Mesendoderm (in vitro differentiated cells): ENCODE results near the gene TVP23B.
A peak's percentile ranks its signal among the peaks of the same experiment; 100 is the strongest.
"Not testable (repeated sequence)": the region's sequence is repeated elsewhere in the genome, so short reads cannot be mapped to it uniquely, and the experiment has no call there.

ENCODE experiments used
- DNase-seq: peaks from one replicate; pipeline ENCODE4 v3.0.0; 2013
- H2AK5ac ChIP-seq: 2 replicates; pipeline ENCODE4 v1.6.1; 2013; ENCODE audit warnings: low read length, inconsistent platforms
- H2BK120ac ChIP-seq: 2 replicates; pipeline ENCODE4 v1.6.1; 2013; ENCODE audit warnings: low read depth, mild to moderate bottlenecking, low read length, moderate library complexity, mixed read lengths
- H2BK15ac ChIP-seq: replicated peaks from 2 replicates; pipeline ENCODE4 v1.6.1; 2013; ENCODE audit warnings: low read depth, mild to moderate bottlenecking, moderate library complexity
- H2BK5ac ChIP-seq: 2 replicates; pipeline ENCODE4 v1.6.1; 2013; ENCODE audit warnings: low read length, inconsistent platforms
- H3K18ac ChIP-seq: 2 replicates; pipeline ENCODE4 v1.6.1; 2013; ENCODE audit warnings: mild to moderate bottlenecking, low read length, mixed read lengths
- H3K23ac ChIP-seq: one replicate; pipeline ENCODE4 v1.6.1; 2013; ENCODE audit warnings: low read length
- H3K27ac ChIP-seq: 2 replicates; pipeline ENCODE4 v1.5.1; 2013; ENCODE audit warnings: low read depth, mild to moderate bottlenecking, inconsistent platforms, low read length, moderate library complexity
- H3K27me3 ChIP-seq: 2 replicates; pipeline ENCODE4 v1.6.1; 2013; ENCODE audit warnings: low read length, control low read depth, mild to moderate bottlenecking, inconsistent platforms; ENCODE audit not compliant: insufficient read depth, poor library complexity
- H3K36me3 ChIP-seq: 2 replicates; pipeline ENCODE4 v1.6.1; 2013; ENCODE audit warnings: low read length, inconsistent platforms; ENCODE audit not compliant: control insufficient read depth, insufficient read depth
- H3K4ac ChIP-seq: one replicate; pipeline ENCODE4 v1.6.1; 2013; ENCODE audit warnings: low read depth, mild to moderate bottlenecking, low read length, moderate library complexity
- H3K4me1 ChIP-seq: 2 replicates; pipeline ENCODE4 v1.6.1; 2013; ENCODE audit warnings: low read depth, low read length, inconsistent platforms; ENCODE audit not compliant: control insufficient read depth
- H3K4me2 ChIP-seq: 2 replicates; pipeline ENCODE4 v1.6.1; 2013; ENCODE audit warnings: low read length
- H3K4me3 ChIP-seq: 2 replicates; pipeline ENCODE4 v1.5.1; 2013; ENCODE audit warnings: mild to moderate bottlenecking, low read length
- H3K56ac ChIP-seq: one replicate; pipeline ENCODE4 v1.6.1; 2013; ENCODE audit warnings: low read length
- H3K79me1 ChIP-seq: 2 replicates; pipeline ENCODE4 v1.6.1; 2013; ENCODE audit warnings: low read length, inconsistent platforms
- H3K79me2 ChIP-seq: 2 replicates; pipeline ENCODE4 v1.6.1; 2013; ENCODE audit warnings: mild to moderate bottlenecking, low read length; ENCODE audit not compliant: control insufficient read depth, insufficient read depth
- H3K9ac ChIP-seq: 2 replicates; pipeline ENCODE4 v1.6.1; 2013; ENCODE audit warnings: low read length, inconsistent platforms
- H4K5ac ChIP-seq: one replicate; pipeline ENCODE4 v1.6.1; 2013; ENCODE audit warnings: low read length
- H4K8ac ChIP-seq: one replicate; pipeline ENCODE4 v1.6.1; 2013; ENCODE audit warnings: low read depth, mild to moderate bottlenecking, control low read depth, low read length, moderate library complexity
- WGBS: extraction: QIAGEN DNeasy Blood & Tissue Kit; methylation state at CpG from one replicate; pipeline ENCODE4 v1.1.7; 2013; ENCODE audit warnings: low lambda C conversion rate, missing lambda C conversion rate; ENCODE audit not compliant: insufficient coverage; ENCODE audit errors: extremely low coverage; 5-methylcytosine and 5-hydroxymethylcytosine counted together

TVP23B gene

DNA sequence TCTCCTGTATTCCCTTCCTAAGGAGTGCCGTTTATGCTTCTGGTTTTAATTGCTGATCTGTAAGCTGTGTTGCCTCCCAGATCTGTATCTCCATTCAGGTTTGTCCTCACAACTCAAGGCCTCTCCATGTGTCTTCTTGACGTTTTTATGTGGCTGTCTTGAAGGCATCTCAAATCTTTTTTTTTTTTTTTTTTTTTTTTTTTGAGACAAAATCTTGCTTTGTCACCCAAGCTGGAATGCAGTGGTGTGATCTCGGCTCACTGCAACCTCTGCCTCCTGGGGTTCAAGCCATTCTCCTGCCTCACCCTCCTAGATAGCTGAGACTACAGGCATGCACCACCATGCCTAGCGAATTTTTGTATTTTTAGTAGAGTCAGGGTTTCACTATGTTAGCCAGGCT, 13.9 kb downstream of the TVP23B start:
- not testable (repeated sequence) for H2AK5ac ChIP-seq, H3K36me3 ChIP-seq, H3K4me3 ChIP-seq, H3K27ac ChIP-seq, H3K79me2 ChIP-seq, H3K27me3 ChIP-seq, H3K4me2 ChIP-seq, H3K56ac ChIP-seq, H3K23ac ChIP-seq, H4K8ac ChIP-seq, H2BK120ac ChIP-seq, H2BK5ac ChIP-seq, H3K18ac ChIP-seq, H3K4ac ChIP-seq, H2BK15ac ChIP-seq, H4K5ac ChIP-seq, H3K4me1 ChIP-seq, H3K9ac ChIP-seq, H3K79me1 ChIP-seq
- peak; percentile 70 for DNase-seq
- no CpG with 5 or more reads among the region's 4 CpGs for WGBS

DNA sequence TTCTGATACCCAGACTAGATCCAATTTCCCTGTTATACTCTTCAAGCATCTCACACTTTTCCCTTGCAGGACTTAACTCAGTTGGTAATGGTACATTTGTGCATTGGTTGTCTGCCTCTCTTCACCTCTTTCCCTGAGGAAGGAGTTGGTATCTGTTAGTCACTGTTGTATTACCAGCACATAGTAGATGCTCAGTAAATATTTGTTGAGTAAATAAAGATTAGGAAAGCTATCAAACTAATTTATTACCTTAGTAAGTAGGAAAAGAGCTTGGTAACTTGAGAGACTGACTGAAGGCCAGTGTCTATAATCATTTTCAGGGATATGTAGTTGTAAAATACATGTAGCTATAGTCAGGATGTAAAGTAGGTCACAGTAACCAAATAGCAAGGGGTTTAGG, 15.9 kb downstream of the TVP23B start:
- not testable (repeated sequence) for H3K9ac ChIP-seq, H3K18ac ChIP-seq, H3K27me3 ChIP-seq, H4K5ac ChIP-seq, H4K8ac ChIP-seq, H3K4me1 ChIP-seq, H3K23ac ChIP-seq, H2AK5ac ChIP-seq, H3K4me3 ChIP-seq, H2BK120ac ChIP-seq, H2BK5ac ChIP-seq, H3K36me3 ChIP-seq, H3K4ac ChIP-seq, H3K79me2 ChIP-seq, H3K27ac ChIP-seq, H2BK15ac ChIP-seq, H3K79me1 ChIP-seq, DNase-seq, H3K56ac ChIP-seq, H3K4me2 ChIP-seq

GRCh38 chr17:18803458-18804245, 22.7 kb downstream of the TVP23B start:
- H3K27me3 ChIP-seq, H3K79me1 ChIP-seq, H3K18ac ChIP-seq, H3K23ac ChIP-seq, H3K79me2 ChIP-seq, DNase-seq, H3K4ac ChIP-seq, H4K8ac ChIP-seq, H3K4me3 ChIP-seq, H2BK120ac ChIP-seq, H4K5ac ChIP-seq, H3K4me1 ChIP-seq, H3K9ac ChIP-seq, H3K56ac ChIP-seq, H2BK15ac ChIP-seq, H2BK5ac ChIP-seq, H3K36me3 ChIP-seq, H3K27ac ChIP-seq, H3K4me2 ChIP-seq, H2AK5ac ChIP-seq: not testable (repeated sequence)
- no CpG with 5 or more reads among the region's 7 CpGs for WGBS

- H3K4me1 ChIP-seq, H2BK15ac ChIP-seq, H3K4me3 ChIP-seq, H2AK5ac ChIP-seq, H2BK120ac ChIP-seq, H3K79me1 ChIP-seq, H4K5ac ChIP-seq, H3K18ac ChIP-seq, H3K4ac ChIP-seq, H3K79me2 ChIP-seq, H3K23ac ChIP-seq, H2BK5ac ChIP-seq, H3K36me3 ChIP-seq, DNase-seq, H3K56ac ChIP-seq, H3K4me2 ChIP-seq, H3K9ac ChIP-seq, H4K8ac ChIP-seq, H3K27me3 ChIP-seq, H3K27ac ChIP-seq: not testable (repeated sequence)
- no CpG with 5 or more reads among the region's 3 CpGs for WGBS
Measured at GRCh38 chr17:18815924-18816323, 34.9 kb downstream of the TVP23B start.

- not testable (repeated sequence) for H3K4me1 ChIP-seq, H3K18ac ChIP-seq, H3K36me3 ChIP-seq, H3K79me1 ChIP-seq, H2BK120ac ChIP-seq, H4K5ac ChIP-seq, H2AK5ac ChIP-seq, H3K56ac ChIP-seq, H3K9ac ChIP-seq, H3K23ac ChIP-seq, H3K79me2 ChIP-seq, H3K27ac ChIP-seq, H3K4me3 ChIP-seq, H2BK15ac ChIP-seq, H2BK5ac ChIP-seq, H3K4me2 ChIP-seq, H3K4ac ChIP-seq, H3K27me3 ChIP-seq, H4K8ac ChIP-seq
- DNase-seq: peak; percentile 69
- no CpG with 5 or more reads among the region's 9 CpGs for WGBS
Measured at GRCh38 chr17:18816489-18817371, 35.7 kb downstream of the TVP23B start.
